HUES48 (cell line): Measurements from ENCODE around the gene KCP.

Experiments
- H3K27ac ChIP-seq: one replicate; pipeline ENCODE4 v1.7.0; 2013; ENCODE audit warnings: low read depth, low read length, inconsistent platforms
- H3K27me3 ChIP-seq: 2 replicates; pipeline ENCODE4 v1.6.1; 2013; ENCODE audit warnings: mild to moderate bottlenecking, low read length; ENCODE audit not compliant: control insufficient read depth, insufficient read depth
- H3K36me3 ChIP-seq: 2 replicates; pipeline ENCODE4 v1.6.1; 2013; ENCODE audit warnings: low read length; ENCODE audit not compliant: control insufficient read depth, insufficient read depth
- H3K4me1 ChIP-seq: 2 replicates; pipeline ENCODE4 v1.6.1; 2013; ENCODE audit warnings: mild to moderate bottlenecking, low read length; ENCODE audit not compliant: control insufficient read depth, insufficient read depth
- H3K4me3 ChIP-seq: 2 replicates; pipeline ENCODE4 v1.5.1; 2013; ENCODE audit warnings: mild to moderate bottlenecking, low read depth, low read length
- H3K9ac ChIP-seq: 2 replicates; pipeline ENCODE4 v1.6.1; 2013; ENCODE audit warnings: mild to moderate bottlenecking, low read depth, low read length, moderate library complexity
- H3K9me3 ChIP-seq: 2 replicates; pipeline ENCODE4 v1.6.1; 2013; ENCODE audit warnings: low read length; ENCODE audit not compliant: control insufficient read depth, insufficient read depth

Gene KCP

GRCh38 chr7:128845475-128845874 lies 65.0 kb downstream of the KCP start:
- no peak overlapping the region for H3K27ac ChIP-seq
- no peak overlapping the region for H3K4me3 ChIP-seq
- no peak overlapping the region for H3K9ac ChIP-seq
- no peaks in the 10 kb centered on the region for H3K27me3 ChIP-seq
- H3K4me1 ChIP-seq: no peaks in the 10 kb centered on the region
- peaks cover 6% of the 10 kb centered on the region; the same call in 1 of the 2 replicates for H3K36me3 ChIP-seq
- H3K9me3 ChIP-seq: no peaks in the 10 kb centered on the region

GRCh38 chr7:128844777-128845311 lies 65.7 kb downstream of the KCP start:
- Histone ChIP-seq H3K4me3 (no peak overlapping the region), H3K36me3 (peaks cover 6% of the 10 kb centered on the region; the same call in 1 of the 2 replicates), H3K4me1 (no peaks in the 10 kb centered on the region), H3K27me3 (no peaks in the 10 kb centered on the region), H3K9me3 (no peaks in the 10 kb centered on the region), H3K27ac (no peak overlapping the region), H3K9ac (no peak overlapping the region)

GRCh38 chr7:128843938-128844621 lies 66.4 kb downstream of the KCP start:
- Histone ChIP-seq H3K27ac (no peak overlapping the region), H3K9me3 (no peaks in the 10 kb centered on the region), H3K36me3 (peaks cover 6% of the 10 kb centered on the region; the same call in 1 of the 2 replicates), H3K27me3 (no peaks in the 10 kb centered on the region), H3K4me3 (no peak overlapping the region), H3K4me1 (no peaks in the 10 kb centered on the region), H3K9ac (no peak overlapping the region)

- Histone ChIP-seq H3K9ac (no peak overlapping the region), H3K4me3 (no peak overlapping the region), H3K27ac (no peak overlapping the region), H3K27me3 (no peaks in the 10 kb centered on the region), H3K4me1 (no peaks in the 10 kb centered on the region), H3K9me3 (no peaks in the 10 kb centered on the region), H3K36me3 (peaks cover 8% of the 10 kb centered on the region; the same call in 1 of the 2 replicates)
Measured at GRCh38 chr7:128842674-128843641, 67.6 kb downstream of the KCP start.

GRCh38 chr7:128841921-128842673 lies 68.4 kb downstream of the KCP start:
- no peak overlapping the region for H3K4me3 ChIP-seq
- no peaks in the 10 kb centered on the region for H3K27me3 ChIP-seq
- no peak overlapping the region for H3K27ac ChIP-seq
- no peak overlapping the region for H3K9ac ChIP-seq
- H3K4me1 ChIP-seq: no peaks in the 10 kb centered on the region
- H3K36me3 ChIP-seq: peaks cover 9% of the 10 kb centered on the region; the same call in 1 of the 2 replicates
- H3K9me3 ChIP-seq: no peaks in the 10 kb centered on the region

GRCh38 chr7:128841171-128841690 lies 69.3 kb downstream of the KCP start:
- Histone ChIP-seq H3K4me3 (no peak overlapping the region), H3K9me3 (no peaks in the 10 kb centered on the region), H3K9ac (no peak overlapping the region), H3K36me3 (peaks cover 9% of the 10 kb centered on the region; the same call in 1 of the 2 replicates), H3K4me1 (no peaks in the 10 kb centered on the region), H3K27ac (no peak overlapping the region), H3K27me3 (no peaks in the 10 kb centered on the region)

- no peaks in the 10 kb centered on the region for H3K9me3 ChIP-seq
- H3K4me3 ChIP-seq: no peak overlapping the region
- H3K4me1 ChIP-seq: no peaks in the 10 kb centered on the region
- peaks cover 9% of the 10 kb centered on the region; the same call in 1 of the 2 replicates for H3K36me3 ChIP-seq
- no peak overlapping the region for H3K27ac ChIP-seq
- no peaks in the 10 kb centered on the region for H3K27me3 ChIP-seq
- no peak overlapping the region for H3K9ac ChIP-seq
Measured at GRCh38 chr7:128840326-128841170, 70.0 kb downstream of the KCP start.

- Histone ChIP-seq H3K27ac (no peak overlapping the region), H3K9me3 (no peaks in the 10 kb centered on the region), H3K4me3 (no peak overlapping the region), H3K4me1 (no peaks in the 10 kb centered on the region), H3K36me3 (peaks cover 5% of the 10 kb centered on the region; the same call in 1 of the 2 replicates), H3K27me3 (no peaks in the 10 kb centered on the region), H3K9ac (no peak overlapping the region)
Measured at GRCh38 chr7:128839751-128840177, 70.7 kb downstream of the KCP start.

GRCh38 chr7:128838981-128839731 lies 71.4 kb downstream of the KCP start:
- H3K27ac ChIP-seq: no peak overlapping the region
- H3K4me3 ChIP-seq: no peak overlapping the region
- no peaks in the 10 kb centered on the region for H3K9me3 ChIP-seq
- H3K4me1 ChIP-seq: no peaks in the 10 kb centered on the region
- peaks cover 3% of the 10 kb centered on the region; the same call in 1 of the 2 replicates for H3K36me3 ChIP-seq
- no peak overlapping the region for H3K9ac ChIP-seq
- H3K27me3 ChIP-seq: no peaks in the 10 kb centered on the region
